Measurements from ENCODE around the gene PARVA. TPM values are rescaled to one million over a fixed set of nuclear protein-coding genes. Genes with fewer than 3 reads are reported as not detected.

Gene PARVA
- total RNA-seq, 1 experiment from 2014 or later, result 10.4 TPM

DNA sequence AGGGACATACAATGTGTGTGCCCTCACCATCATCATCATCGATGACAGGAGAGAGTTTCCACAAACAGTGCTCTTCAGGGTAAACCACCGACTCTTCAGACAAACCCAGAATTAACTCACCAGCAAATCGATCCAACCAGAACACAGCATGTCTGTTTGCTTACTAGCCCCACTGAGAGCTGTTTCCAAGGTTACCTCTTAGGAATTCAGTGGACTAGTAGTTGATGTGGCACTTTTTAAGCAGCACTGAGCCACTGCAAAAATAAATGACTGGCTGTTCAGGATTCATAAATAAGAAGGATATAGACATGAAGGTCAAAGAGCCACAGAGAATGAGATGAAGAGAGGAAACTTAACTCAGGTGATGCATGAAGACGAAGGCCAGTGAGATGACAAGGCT, 83.1 kb downstream of the PARVA start:
- H3K36me3 Mint-ChIP-seq, result peaks cover 12% of the 10 kb centered on the region
- ChIA-PET CTCF (interaction anchor here (1.2 kb wide), 1 partner anchor 172 kb away, joined by 3 read pairs; no protein-coding TSS in a partner anchor), POLR2A (no interaction called here)
- H3K27ac Mint-ChIP-seq, result no peak overlapping the region
- no peak for ATAC-seq
- H3K4me1 Mint-ChIP-seq, result peaks cover 5% of the 10 kb centered on the region
- no peak for TF ChIP-seq NFYB (CRISPR knock-in tag; conservative IDR thresholded peaks at IDR 0.05; ENCODE audit: low read depth)
- no peak for TF ChIP-seq MXD4 (CRISPR knock-in tag; IDR thresholded peaks at IDR 0.05; ENCODE audit: borderline replicate concordance)
- no peak for TF ChIP-seq JUN (CRISPR knock-in tag; IDR thresholded peaks at IDR 0.05)
- TF ChIP-seq, protein P1, sequence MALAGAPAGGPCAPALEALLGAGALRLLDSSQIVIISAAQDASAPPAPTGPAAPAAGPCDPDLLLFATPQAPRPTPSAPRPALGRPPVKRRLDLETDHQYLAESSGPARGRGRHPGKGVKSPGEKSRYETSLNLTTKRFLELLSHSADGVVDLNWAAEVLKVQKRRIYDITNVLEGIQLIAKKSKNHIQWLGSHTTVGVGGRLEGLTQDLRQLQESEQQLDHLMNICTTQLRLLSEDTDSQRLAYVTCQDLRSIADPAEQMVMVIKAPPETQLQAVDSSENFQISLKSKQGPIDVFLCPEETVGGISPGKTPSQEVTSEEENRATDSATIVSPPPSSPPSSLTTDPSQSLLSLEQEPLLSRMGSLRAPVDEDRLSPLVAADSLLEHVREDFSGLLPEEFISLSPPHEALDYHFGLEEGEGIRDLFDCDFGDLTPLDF (CRISPR knock-in tag; IDR thresholded peaks at IDR 0.05), result no peak
- TF ChIP-seq, protein P2, sequence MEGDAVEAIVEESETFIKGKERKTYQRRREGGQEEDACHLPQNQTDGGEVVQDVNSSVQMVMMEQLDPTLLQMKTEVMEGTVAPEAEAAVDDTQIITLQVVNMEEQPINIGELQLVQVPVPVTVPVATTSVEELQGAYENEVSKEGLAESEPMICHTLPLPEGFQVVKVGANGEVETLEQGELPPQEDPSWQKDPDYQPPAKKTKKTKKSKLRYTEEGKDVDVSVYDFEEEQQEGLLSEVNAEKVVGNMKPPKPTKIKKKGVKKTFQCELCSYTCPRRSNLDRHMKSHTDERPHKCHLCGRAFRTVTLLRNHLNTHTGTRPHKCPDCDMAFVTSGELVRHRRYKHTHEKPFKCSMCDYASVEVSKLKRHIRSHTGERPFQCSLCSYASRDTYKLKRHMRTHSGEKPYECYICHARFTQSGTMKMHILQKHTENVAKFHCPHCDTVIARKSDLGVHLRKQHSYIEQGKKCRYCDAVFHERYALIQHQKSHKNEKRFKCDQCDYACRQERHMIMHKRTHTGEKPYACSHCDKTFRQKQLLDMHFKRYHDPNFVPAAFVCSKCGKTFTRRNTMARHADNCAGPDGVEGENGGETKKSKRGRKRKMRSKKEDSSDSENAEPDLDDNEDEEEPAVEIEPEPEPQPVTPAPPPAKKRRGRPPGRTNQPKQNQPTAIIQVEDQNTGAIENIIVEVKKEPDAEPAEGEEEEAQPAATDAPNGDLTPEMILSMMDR (IDR thresholded peaks at IDR 0.05), result no peak
- no peak for TF ChIP-seq ATF1 (CRISPR knock-in tag; IDR thresholded peaks at IDR 0.05)
- TF ChIP-seq, protein P3, sequence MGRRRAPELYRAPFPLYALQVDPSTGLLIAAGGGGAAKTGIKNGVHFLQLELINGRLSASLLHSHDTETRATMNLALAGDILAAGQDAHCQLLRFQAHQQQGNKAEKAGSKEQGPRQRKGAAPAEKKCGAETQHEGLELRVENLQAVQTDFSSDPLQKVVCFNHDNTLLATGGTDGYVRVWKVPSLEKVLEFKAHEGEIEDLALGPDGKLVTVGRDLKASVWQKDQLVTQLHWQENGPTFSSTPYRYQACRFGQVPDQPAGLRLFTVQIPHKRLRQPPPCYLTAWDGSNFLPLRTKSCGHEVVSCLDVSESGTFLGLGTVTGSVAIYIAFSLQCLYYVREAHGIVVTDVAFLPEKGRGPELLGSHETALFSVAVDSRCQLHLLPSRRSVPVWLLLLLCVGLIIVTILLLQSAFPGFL (CRISPR knock-in tag; IDR thresholded peaks at IDR 0.05; ENCODE audit: borderline replicate concordance), result no peak
- TF ChIP-seq SMAD4 (CRISPR knock-in tag; IDR thresholded peaks at IDR 0.05), result no peak
- TF ChIP-seq, protein P4, sequence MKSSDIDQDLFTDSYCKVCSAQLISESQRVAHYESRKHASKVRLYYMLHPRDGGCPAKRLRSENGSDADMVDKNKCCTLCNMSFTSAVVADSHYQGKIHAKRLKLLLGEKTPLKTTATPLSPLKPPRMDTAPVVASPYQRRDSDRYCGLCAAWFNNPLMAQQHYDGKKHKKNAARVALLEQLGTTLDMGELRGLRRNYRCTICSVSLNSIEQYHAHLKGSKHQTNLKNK (CRISPR knock-in tag; IDR thresholded peaks at IDR 0.05), result no peak
- no peak for TF ChIP-seq ZBTB21 (CRISPR knock-in tag; IDR thresholded peaks at IDR 0.05; ENCODE audit: borderline replicate concordance)
- TF ChIP-seq, protein P5, sequence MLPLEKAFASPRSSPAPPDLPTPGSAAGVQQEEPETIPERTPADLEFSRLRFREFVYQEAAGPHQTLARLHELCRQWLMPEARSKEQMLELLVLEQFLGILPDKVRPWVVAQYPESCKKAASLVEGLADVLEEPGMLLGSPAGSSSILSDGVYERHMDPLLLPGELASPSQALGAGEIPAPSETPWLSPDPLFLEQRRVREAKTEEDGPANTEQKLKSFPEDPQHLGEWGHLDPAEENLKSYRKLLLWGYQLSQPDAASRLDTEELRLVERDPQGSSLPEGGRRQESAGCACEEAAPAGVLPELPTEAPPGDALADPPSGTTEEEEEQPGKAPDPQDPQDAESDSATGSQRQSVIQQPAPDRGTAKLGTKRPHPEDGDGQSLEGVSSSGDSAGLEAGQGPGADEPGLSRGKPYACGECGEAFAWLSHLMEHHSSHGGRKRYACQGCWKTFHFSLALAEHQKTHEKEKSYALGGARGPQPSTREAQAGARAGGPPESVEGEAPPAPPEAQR (CRISPR knock-in tag; IDR thresholded peaks at IDR 0.05), result no peak
- H3K9me3 Mint-ChIP-seq, result peaks cover 19% of the 10 kb centered on the region
- no peak overlapping the region for H3K4me3 Mint-ChIP-seq
- no peaks in the 10 kb centered on the region; the same call in 1 of the 2 replicates for H3K27me3 Mint-ChIP-seq (ENCODE audit: low read depth)
- DNase-seq (ENCODE audit: low spot score), result no peak

DNA sequence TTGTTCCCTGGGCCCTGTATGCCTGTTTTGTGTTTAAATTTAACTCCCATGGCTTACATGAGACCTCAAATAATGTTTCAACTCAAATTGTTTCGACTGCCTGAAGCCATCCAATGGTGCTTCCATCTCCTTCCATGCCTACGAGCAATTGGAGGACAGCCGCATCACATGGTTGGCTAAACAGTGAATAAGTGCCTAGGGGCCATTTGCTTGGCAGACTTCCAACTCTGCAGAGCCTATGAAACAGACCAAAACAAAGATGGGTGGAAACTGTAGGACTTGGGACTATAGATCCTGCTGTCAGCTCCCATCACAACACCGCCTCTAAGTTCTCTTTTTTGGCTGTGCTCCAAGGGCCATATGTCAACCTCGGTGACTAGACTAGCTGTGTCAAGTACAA, 84.1 kb downstream of the PARVA start:
- Mint-ChIP-seq H3K9me3 (peaks cover 27% of the 10 kb centered on the region), H3K27ac (no peak overlapping the region), H3K27me3 (ENCODE audit: low read depth) (no peaks in the 10 kb centered on the region; the same call in 1 of the 2 replicates), H3K4me3 (no peak overlapping the region), H3K4me1 (peaks cover 5% of the 10 kb centered on the region), H3K36me3 (peaks cover 12% of the 10 kb centered on the region)
- CTCF ChIA-PET, result no interaction called here
- no peak for DNase-seq (ENCODE audit: low spot score)
- ATAC-seq, result no peak
- POLR2A ChIA-PET, result no interaction called here
- TF ChIP-seq TEAD4 (CRISPR knock-in tag; IDR thresholded peaks at IDR 0.05) (no peak), ATF1 (CRISPR knock-in tag; IDR thresholded peaks at IDR 0.05) (no peak), FOXJ3 (CRISPR knock-in tag; IDR thresholded peaks at IDR 0.05; ENCODE audit: borderline replicate concordance) (no peak), JAZF1 (CRISPR knock-in tag; IDR thresholded peaks at IDR 0.05) (no peak), ZNF671 (CRISPR knock-in tag; IDR thresholded peaks at IDR 0.05) (no peak), MXD4 (CRISPR knock-in tag; IDR thresholded peaks at IDR 0.05; ENCODE audit: borderline replicate concordance) (no peak), OVOL2 (CRISPR knock-in tag; IDR thresholded peaks at IDR 0.05; ENCODE audit: borderline replicate concordance) (no peak)
- TF ChIP-seq, protein P6, sequence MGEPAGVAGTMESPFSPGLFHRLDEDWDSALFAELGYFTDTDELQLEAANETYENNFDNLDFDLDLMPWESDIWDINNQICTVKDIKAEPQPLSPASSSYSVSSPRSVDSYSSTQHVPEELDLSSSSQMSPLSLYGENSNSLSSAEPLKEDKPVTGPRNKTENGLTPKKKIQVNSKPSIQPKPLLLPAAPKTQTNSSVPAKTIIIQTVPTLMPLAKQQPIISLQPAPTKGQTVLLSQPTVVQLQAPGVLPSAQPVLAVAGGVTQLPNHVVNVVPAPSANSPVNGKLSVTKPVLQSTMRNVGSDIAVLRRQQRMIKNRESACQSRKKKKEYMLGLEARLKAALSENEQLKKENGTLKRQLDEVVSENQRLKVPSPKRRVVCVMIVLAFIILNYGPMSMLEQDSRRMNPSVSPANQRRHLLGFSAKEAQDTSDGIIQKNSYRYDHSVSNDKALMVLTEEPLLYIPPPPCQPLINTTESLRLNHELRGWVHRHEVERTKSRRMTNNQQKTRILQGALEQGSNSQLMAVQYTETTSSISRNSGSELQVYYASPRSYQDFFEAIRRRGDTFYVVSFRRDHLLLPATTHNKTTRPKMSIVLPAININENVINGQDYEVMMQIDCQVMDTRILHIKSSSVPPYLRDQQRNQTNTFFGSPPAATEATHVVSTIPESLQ (CRISPR knock-in tag; IDR thresholded peaks at IDR 0.05), result no peak
- TF ChIP-seq, protein P7, sequence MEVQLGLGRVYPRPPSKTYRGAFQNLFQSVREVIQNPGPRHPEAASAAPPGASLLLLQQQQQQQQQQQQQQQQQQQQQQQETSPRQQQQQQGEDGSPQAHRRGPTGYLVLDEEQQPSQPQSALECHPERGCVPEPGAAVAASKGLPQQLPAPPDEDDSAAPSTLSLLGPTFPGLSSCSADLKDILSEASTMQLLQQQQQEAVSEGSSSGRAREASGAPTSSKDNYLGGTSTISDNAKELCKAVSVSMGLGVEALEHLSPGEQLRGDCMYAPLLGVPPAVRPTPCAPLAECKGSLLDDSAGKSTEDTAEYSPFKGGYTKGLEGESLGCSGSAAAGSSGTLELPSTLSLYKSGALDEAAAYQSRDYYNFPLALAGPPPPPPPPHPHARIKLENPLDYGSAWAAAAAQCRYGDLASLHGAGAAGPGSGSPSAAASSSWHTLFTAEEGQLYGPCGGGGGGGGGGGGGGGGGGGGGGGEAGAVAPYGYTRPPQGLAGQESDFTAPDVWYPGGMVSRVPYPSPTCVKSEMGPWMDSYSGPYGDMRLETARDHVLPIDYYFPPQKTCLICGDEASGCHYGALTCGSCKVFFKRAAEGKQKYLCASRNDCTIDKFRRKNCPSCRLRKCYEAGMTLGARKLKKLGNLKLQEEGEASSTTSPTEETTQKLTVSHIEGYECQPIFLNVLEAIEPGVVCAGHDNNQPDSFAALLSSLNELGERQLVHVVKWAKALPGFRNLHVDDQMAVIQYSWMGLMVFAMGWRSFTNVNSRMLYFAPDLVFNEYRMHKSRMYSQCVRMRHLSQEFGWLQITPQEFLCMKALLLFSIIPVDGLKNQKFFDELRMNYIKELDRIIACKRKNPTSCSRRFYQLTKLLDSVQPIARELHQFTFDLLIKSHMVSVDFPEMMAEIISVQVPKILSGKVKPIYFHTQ (CRISPR knock-in tag; IDR thresholded peaks at IDR 0.05), result no peak
- TF ChIP-seq, protein P5 (CRISPR knock-in tag; IDR thresholded peaks at IDR 0.05), result no peak
- TF ChIP-seq, protein P8, sequence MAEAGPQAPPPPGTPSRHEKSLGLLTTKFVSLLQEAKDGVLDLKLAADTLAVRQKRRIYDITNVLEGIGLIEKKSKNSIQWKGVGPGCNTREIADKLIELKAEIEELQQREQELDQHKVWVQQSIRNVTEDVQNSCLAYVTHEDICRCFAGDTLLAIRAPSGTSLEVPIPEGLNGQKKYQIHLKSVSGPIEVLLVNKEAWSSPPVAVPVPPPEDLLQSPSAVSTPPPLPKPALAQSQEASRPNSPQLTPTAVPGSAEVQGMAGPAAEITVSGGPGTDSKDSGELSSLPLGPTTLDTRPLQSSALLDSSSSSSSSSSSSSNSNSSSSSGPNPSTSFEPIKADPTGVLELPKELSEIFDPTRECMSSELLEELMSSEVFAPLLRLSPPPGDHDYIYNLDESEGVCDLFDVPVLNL (CRISPR knock-in tag; IDR thresholded peaks at IDR 0.05; ENCODE audit: borderline replicate concordance, low read depth), result no peak
- TF ChIP-seq, protein P9, sequence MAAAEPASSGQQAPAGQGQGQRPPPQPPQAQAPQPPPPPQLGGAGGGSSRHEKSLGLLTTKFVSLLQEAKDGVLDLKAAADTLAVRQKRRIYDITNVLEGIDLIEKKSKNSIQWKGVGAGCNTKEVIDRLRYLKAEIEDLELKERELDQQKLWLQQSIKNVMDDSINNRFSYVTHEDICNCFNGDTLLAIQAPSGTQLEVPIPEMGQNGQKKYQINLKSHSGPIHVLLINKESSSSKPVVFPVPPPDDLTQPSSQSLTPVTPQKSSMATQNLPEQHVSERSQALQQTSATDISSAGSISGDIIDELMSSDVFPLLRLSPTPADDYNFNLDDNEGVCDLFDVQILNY (CRISPR knock-in tag; IDR thresholded peaks at IDR 0.05), result no peak

All from WTC11 (cell line).